ENCODE measurements around the gene RNU6-1.

RNU6-1 gene

GRCh38 chr15:67809441-67809840 is 30.4 kb downstream of the RNU6-1 start:
- H3K9me3 ChIP-seq, result no peaks in the 10 kb centered on the region
- no peaks in the 10 kb centered on the region for H3K36me3 ChIP-seq
- H3K27me3 ChIP-seq, result peaks cover 16% of the 10 kb centered on the region
- peaks cover 3% of the 10 kb centered on the region; the same call in 1 of the 2 replicates for H3K4me1 ChIP-seq
- no peak for DNase-seq
- no peak for TF ChIP-seq CTCF (IDR thresholded peaks at IDR 0.05; ENCODE audit: low read depth, low read length)
- H3K4me3 ChIP-seq (ENCODE audit: low read depth, low read length), result no peak overlapping the region

GRCh38 chr15:67808821-67809220 is 31.0 kb downstream of the RNU6-1 start:
- DNase-seq, result no peak
- Histone ChIP-seq H3K36me3 (no peaks in the 10 kb centered on the region), H3K9me3 (no peaks in the 10 kb centered on the region), H3K27me3 (peaks cover 19% of the 10 kb centered on the region), H3K4me3 (ENCODE audit: low read depth, low read length) (no peak overlapping the region), H3K4me1 (peaks cover 4% of the 10 kb centered on the region; the same call in 1 of the 2 replicates)
- no peak for TF ChIP-seq CTCF (IDR thresholded peaks at IDR 0.05; ENCODE audit: low read depth, low read length)

- H3K4me3 ChIP-seq (ENCODE audit: low read depth, low read length), result no peak overlapping the region
- H3K4me1 ChIP-seq, result peaks cover 4% of the 10 kb centered on the region; the same call in 1 of the 2 replicates
- H3K9me3 ChIP-seq, result no peaks in the 10 kb centered on the region
- peaks cover 24% of the 10 kb centered on the region for H3K27me3 ChIP-seq
- H3K36me3 ChIP-seq, result no peaks in the 10 kb centered on the region
- TF ChIP-seq CTCF (IDR thresholded peaks at IDR 0.05; ENCODE audit: low read depth, low read length), result no peak
- no peak for DNase-seq
Observed at GRCh38 chr15:67807836-67808235, 32.0 kb downstream of the RNU6-1 start.

- H3K4me1 ChIP-seq, result peaks cover 4% of the 10 kb centered on the region; the same call in 1 of the 2 replicates
- H3K4me3 ChIP-seq (ENCODE audit: low read depth, low read length), result no peak overlapping the region
- DNase-seq, result no peak
- H3K9me3 ChIP-seq, result no peaks in the 10 kb centered on the region
- peaks cover 26% of the 10 kb centered on the region for H3K27me3 ChIP-seq
- no peak for TF ChIP-seq CTCF (IDR thresholded peaks at IDR 0.05; ENCODE audit: low read depth, low read length)
- H3K36me3 ChIP-seq, result no peaks in the 10 kb centered on the region
Observed at GRCh38 chr15:67807141-67807540, 32.7 kb downstream of the RNU6-1 start.

- TF ChIP-seq CTCF (IDR thresholded peaks at IDR 0.05; ENCODE audit: low read depth, low read length), result no peak
- Histone ChIP-seq H3K9me3 (no peaks in the 10 kb centered on the region), H3K4me3 (ENCODE audit: low read depth, low read length) (no peak overlapping the region), H3K36me3 (no peaks in the 10 kb centered on the region), H3K27me3 (peaks cover 32% of the 10 kb centered on the region), H3K4me1 (peaks cover 4% of the 10 kb centered on the region; the same call in 1 of the 2 replicates)
- no peak for DNase-seq
Observed at GRCh38 chr15:67806536-67806935, 33.3 kb downstream of the RNU6-1 start.

DNA sequence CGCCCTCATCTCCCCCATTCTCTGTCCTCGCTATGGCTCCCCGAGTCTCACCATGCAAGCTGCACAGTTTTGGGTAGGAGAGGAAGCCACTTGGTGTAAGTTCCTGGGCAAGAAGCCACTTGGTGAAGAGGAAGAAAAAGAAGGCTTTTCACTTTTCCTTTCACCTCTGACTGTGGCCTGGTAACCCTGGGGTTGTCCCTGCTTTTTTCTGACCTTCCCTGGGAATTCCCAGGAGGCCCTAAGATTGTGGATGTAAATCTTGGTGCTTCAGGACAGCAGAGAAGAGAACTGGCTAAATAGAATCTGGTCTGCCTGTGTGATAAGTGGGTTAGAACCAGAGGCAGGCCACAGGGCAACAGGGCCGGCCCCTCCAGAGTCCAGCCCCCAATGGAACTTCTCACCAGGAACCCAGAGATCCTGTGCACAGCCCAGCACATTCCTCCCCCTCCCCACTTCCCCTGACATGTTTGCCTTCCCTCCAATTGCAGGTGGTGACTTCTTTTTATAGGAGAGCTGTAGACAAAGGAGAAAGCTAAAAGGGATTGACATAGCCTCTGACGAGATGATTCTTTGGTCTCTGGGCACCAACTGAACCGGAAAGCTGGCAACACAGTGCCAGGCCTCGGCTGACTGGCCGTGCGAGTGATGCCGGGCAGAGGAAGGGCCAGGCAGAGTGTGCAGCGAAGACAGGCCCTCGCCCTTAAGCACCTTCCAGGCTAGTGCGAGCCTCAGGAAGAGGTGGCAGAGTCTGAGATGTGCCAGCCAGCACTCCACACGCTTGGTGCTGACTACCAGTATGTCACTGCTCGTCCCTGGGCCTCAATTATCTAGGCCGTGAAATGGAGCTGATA is 34.0 kb downstream of the RNU6-1 start:
- Histone ChIP-seq H3K4me1 (peaks cover 4% of the 10 kb centered on the region; the same call in 1 of the 2 replicates), H3K36me3 (no peaks in the 10 kb centered on the region), H3K27me3 (peaks cover 34% of the 10 kb centered on the region), H3K9me3 (no peaks in the 10 kb centered on the region), H3K4me3 (ENCODE audit: low read depth, low read length) (no peak overlapping the region)
- TF ChIP-seq CTCF (IDR thresholded peaks at IDR 0.05; ENCODE audit: low read depth, low read length), result no peak
- no peak for DNase-seq

Measured in BE2C (cell line).